HEK293T (cell line): ENCODE measurements around the gene RAB40AL.
"Not testable (repeated sequence)": the region's sequence is repeated elsewhere in the genome, so short reads cannot be mapped to it uniquely, and the experiment has no call there.

ENCODE experiments used
- CTCF ChIA-PET: fragments of 350-600 bp; formaldehyde crosslinking; extraction: SDS; loops from one replicate; lab custom pipeline; 2021; ENCODE audit warnings: antibody characterized with exemption, inconsistent platforms; lab: Yijun Ruan, JAX
- POLR2A ChIA-PET: fragments of 350-600 bp; formaldehyde crosslinking; extraction: SDS; loops from one replicate; lab custom pipeline; 2020; ENCODE audit warnings: antibody characterized with exemption, inconsistent platforms; lab: Yijun Ruan, JAX
- DNase-seq: peaks from one replicate; pipeline ENCODE4 v3.0.0; 2012; ENCODE audit warnings: mixed read lengths; ENCODE audit errors: extremely low spot score
- ARNT ChIP-seq: fragments of 450-650 bp; IDR thresholded peaks from 2 replicates; pipeline ENCODE4 v1.6.1; 2017; ENCODE audit warnings: mild to moderate bottlenecking
- BHLHE40 ChIP-seq: fragments of 450-650 bp; IDR thresholded peaks from 2 replicates; pipeline ENCODE4 v1.6.1; 2016; ENCODE audit warnings: mild to moderate bottlenecking, moderate library complexity, borderline replicate concordance
- CTBP1 ChIP-seq: fragments of 450-650 bp; IDR thresholded peaks from 2 replicates; pipeline ENCODE4 v1.6.1; 2016; ENCODE audit warnings: borderline replicate concordance
- ELF4 ChIP-seq: fragments of 450-650 bp; IDR thresholded peaks from 2 replicates; pipeline ENCODE4 v1.6.1; 2017; ENCODE audit warnings: antibody characterized with exemption
- FOXA1 ChIP-seq: fragments of 450-650 bp; IDR thresholded peaks from 2 replicates; pipeline ENCODE4 v1.6.1; 2016; ENCODE audit warnings: mild to moderate bottlenecking
- FOXK2 ChIP-seq: fragments of 450-650 bp; IDR thresholded peaks from 2 replicates; pipeline ENCODE4 v1.6.1; 2016; ENCODE audit warnings: mild to moderate bottlenecking
- FOXM1 ChIP-seq: fragments of 450-650 bp; IDR thresholded peaks from 2 replicates; pipeline ENCODE4 v1.6.1; 2017; ENCODE audit warnings: mild to moderate bottlenecking, borderline replicate concordance
- HDGF ChIP-seq: fragments of 450-650 bp; IDR thresholded peaks from 2 replicates; pipeline ENCODE4 v1.6.1; 2017; ENCODE audit warnings: antibody characterized with exemption, borderline replicate concordance
- LEF1 ChIP-seq: fragments of 450-650 bp; IDR thresholded peaks from 2 replicates; pipeline ENCODE4 v1.6.1; 2017; ENCODE audit warnings: mild to moderate bottlenecking, borderline replicate concordance
- NFRKB ChIP-seq: fragments of 450-650 bp; IDR thresholded peaks from 2 replicates; pipeline ENCODE4 v1.6.1; 2016; ENCODE audit warnings: mild to moderate bottlenecking, moderate library complexity
- SUZ12 ChIP-seq: fragments of 450-650 bp; IDR thresholded peaks from 2 replicates; pipeline ENCODE4 v1.6.1; 2016; ENCODE audit warnings: mild to moderate bottlenecking
- TARDBP ChIP-seq: fragments of 450-650 bp; IDR thresholded peaks from 2 replicates; pipeline ENCODE4 v1.6.1; 2016
- ZNF384 ChIP-seq: fragments of 450-650 bp; IDR thresholded peaks from 2 replicates; pipeline ENCODE4 v1.6.1; 2016
- TF ChIP-seq, protein P1 (sequence below): fragments of 450-650 bp; IDR thresholded peaks from 2 replicates; pipeline ENCODE4 v1.6.1; 2016

RAB40AL gene, protein sequence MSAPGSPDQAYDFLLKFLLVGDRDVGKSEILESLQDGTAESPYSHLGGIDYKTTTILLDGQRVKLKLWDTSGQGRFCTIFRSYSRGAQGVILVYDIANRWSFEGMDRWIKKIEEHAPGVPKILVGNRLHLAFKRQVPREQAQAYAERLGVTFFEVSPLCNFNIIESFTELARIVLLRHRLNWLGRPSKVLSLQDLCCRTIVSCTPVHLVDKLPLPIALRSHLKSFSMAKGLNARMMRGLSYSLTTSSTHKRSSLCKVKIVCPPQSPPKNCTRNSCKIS

DNA sequence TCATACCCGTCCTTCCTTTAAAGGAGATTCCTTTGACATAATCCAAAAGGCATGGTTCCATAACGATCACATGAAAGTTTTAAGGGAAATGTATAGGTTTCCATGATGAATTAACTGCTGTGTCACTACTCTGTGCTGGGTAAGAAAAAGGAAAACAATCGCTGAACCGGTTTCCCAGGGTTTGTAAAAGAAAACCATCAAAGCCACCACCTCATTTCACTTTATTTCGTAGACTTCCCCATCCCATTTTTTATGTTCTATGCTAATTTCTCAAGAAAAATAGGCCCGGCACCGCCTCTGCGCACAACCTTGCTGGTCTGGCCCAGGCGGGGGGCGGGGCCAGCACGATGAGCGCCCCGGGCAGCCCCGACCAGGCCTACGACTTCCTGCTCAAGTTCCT lies at the start of gene RAB40AL:
Gene RAB40AL (plus strand): TSS at position 301 of the 400 bp plus-strand sequence. CDS start 47 bp downstream, at position 348.
- DNase-seq, POLR2A ChIA-PET, CTCF ChIA-PET: not testable (repeated sequence)

DNA sequence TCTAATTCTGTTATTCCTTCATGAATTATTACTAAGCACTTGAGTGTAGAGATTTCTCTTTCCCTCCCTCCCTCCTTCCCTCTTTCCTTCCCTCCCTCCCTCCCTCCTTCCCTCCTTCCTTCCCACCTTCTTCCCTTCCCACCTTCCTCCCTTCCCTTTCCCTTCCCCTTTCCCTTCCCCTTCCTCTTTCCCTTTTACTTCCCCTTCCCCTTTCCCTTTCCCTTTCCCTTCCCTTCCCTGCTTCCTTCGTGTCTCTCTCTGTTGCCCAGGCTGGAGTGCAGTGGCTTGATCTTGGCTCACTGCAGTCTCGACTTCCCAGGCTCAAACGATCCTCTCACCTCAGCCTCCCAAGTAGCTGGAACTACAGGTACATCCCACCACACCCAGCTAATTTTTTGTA lies 49.4 kb upstream of the RAB40AL start:
- DNase-seq, result no peak
- TF ChIP-seq HDGF (no peak), SUZ12 (no peak), ZNF384 (no peak), TARDBP (no peak)
- TF ChIP-seq, protein P1, sequence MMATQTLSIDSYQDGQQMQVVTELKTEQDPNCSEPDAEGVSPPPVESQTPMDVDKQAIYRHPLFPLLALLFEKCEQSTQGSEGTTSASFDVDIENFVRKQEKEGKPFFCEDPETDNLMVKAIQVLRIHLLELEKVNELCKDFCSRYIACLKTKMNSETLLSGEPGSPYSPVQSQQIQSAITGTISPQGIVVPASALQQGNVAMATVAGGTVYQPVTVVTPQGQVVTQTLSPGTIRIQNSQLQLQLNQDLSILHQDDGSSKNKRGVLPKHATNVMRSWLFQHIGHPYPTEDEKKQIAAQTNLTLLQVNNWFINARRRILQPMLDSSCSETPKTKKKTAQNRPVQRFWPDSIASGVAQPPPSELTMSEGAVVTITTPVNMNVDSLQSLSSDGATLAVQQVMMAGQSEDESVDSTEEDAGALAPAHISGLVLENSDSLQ, result no peak
- POLR2A ChIA-PET, result no interaction called here
- CTCF ChIA-PET, result interaction anchor here (1.5 kb wide), 1 partner anchor 13 kb away, joined by 7 read pairs; no protein-coding TSS in a partner anchor

DNA sequence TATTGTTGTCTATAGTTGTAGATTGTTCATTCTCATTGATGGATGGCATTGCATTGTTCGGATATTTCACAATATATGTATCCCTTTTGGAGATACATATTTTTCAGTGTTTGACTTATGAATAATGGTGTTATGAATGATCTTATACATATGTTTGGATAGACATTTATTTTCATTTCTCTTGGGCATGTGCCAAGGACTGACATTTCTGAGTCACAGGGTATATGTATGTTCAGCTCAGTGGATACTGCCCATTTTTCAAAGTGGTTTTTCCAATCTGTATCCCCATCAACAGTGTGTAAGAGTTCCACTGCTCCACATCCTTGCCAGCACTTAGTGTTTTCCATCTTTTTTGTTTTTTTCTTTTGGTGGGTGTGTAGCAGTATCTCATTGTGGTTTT lies 45.0 kb upstream of the RAB40AL start:
- DNase-seq, result no peak
- CTCF ChIA-PET, result no interaction called here
- no peak for TF ChIP-seq FOXK2
- TF ChIP-seq, protein P1, result no peak
- no peak for TF ChIP-seq ZNF384
- TF ChIP-seq FOXA1, result no peak
- TF ChIP-seq HDGF, result no peak
- no peak for TF ChIP-seq ARNT
- no peak for TF ChIP-seq FOXM1
- no peak for TF ChIP-seq CTBP1
- TF ChIP-seq BHLHE40, result no peak
- no peak for TF ChIP-seq LEF1
- no peak for TF ChIP-seq ELF4
- TF ChIP-seq SUZ12, result no peak
- POLR2A ChIA-PET, result no interaction called here

DNA sequence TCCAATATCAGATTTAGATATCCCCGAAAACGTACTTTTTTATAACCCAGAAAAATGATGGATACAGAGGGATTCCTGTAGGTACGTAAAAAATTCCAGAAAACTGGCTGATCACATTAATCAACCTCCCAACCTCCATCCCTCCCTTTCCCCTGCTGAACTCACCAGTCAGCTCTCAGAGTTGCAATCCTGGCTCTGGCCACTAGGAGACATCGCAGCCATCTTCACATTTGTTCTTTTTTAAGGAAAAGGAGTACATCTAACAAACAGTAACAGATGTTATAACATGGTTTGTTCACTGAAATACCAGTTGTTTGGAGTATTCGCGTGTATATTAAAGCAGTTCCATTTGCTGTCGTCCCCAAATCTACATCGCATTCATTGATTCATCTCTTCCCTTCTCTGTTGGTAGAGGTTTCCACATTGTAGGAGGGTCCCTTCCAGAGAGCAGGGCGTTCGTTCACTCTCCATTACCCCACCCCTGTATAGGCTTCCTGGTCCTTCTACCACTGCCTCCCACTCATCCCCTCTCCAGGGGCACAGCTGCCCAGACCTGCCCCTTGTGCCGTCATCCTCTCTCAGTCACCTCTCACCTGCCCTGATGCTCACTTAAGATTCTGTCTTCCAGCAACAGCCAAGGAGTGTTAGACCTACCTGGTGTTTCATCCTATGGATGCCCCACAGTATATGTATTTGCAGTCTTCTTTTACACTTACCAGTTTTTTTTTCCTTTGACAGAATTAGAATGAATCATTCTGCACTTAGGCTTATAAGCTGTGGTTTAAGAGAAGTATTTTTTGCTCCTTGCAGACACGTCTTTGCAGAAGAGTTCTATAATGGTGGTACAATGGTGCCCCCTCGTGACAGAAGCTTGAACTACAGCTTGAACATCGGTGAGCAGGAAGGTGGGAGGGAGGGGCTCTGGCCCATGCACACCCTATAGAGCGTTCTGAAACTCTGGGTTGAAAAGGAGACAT lies 36.8 kb upstream of the RAB40AL start:
- no peak for TF ChIP-seq SUZ12
- TF ChIP-seq, protein P1, result 0 out of 2 replicates have a peak, but pooled peaks have one; percentile 19
- peak; percentile 76 for DNase-seq
- ChIA-PET CTCF (interaction anchor here (0.6 to 3.0 kb wide), 18 partner anchors 11 to 832 kb away, joined by 3 to 23 read pairs (median 4); partner anchors contain the start of gene TMSB15A), POLR2A (interaction anchor here (1.3 kb wide), 1 partner anchor 34 kb away, joined by 3 read pairs; no protein-coding TSS in a partner anchor)

DNA sequence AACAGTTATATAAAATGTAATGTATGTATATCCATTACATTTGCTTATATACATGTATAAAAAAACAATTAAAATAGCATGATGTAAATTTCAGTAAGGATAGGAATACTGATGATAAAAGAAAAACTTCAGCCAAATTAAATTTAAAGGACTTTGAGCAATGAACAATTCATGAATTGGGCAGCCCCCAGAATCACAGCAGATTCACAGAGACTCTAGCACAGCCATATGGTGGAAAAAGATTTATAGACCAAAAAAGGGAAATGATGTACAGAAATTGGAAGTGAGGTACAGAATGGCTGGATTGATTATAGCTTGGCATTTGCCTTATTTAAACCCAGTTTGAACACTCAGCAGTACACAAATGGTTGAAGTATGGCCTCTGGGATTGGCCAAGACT lies 34.7 kb upstream of the RAB40AL start:
- TF ChIP-seq LEF1 (no peak), SUZ12 (no peak)
- CTCF ChIA-PET, result interaction anchor here (0.7 kb wide), 2 partner anchors 16 to 49 kb away, joined by 3 read pairs; no protein-coding TSS in a partner anchor
- DNase-seq, result no peak
- POLR2A ChIA-PET, result no interaction called here

DNA sequence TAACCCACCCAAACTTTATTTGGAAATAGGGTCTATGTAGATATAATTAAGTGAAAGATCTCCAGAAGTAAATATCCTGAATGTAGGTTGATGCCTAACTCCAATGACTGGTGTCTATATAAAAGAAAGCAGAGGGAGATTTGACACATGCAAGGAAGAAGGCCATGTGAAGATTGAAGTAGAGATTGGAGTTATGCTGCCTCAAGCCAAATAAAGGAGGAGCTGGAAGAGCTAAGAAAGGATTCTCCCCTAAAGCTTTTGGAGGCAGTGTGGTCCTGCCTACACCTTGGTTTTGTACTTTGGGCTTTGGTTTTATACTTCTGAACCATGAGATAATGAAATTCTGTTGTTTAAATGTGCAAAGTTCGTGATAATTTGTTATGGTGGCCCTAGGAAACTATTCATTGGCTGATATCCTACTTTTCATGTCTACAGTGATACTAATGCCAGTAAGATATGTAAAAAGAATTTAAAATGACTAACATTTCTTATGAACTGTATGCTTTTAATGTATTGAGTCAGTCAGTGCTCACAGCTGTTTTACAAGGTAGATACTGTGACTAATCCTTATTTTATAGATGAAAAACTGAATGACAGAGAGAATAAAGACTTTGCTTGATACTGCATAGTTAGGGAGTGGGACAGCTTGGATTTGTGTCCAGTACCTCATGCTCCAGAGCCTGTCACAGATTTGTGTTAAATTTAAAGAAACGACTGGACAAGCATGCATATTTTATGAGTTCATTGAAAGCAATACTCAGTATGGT lies 5.9 kb upstream of the RAB40AL start:
- CTCF ChIA-PET, result interaction anchor here (0.7 kb wide), 1 partner anchor 402 kb away, joined by 4 read pairs; no protein-coding TSS in a partner anchor
- TF ChIP-seq CTBP1 (no peak), NFRKB (no peak)
- TF ChIP-seq, protein P1, result no peak
- POLR2A ChIA-PET, result no interaction called here
- no peak for DNase-seq
